Peyer's patch (tissue), 4 donors: ENCODE results near the gene ARMC2.

Experiments
- CTCF ChIP-seq, 6 experiments: fragments of 450-650 bp in 4 of 6; fragments of 200-600 bp in 2 of 6; sonication (generic) in 1 of 6; IDR thresholded peaks; one replicate each; pipeline ENCODE4 v1.5.1; 2017 to 2019; ENCODE audit warnings: antibody characterized with exemption in 6 of 6, mild to moderate bottlenecking in 3 of 6, moderate library complexity in 1 of 6
- POLR2A ChIP-seq, 2 donors: fragments of 450-650 bp; IDR thresholded peaks; one replicate each; pipeline ENCODE4 v1.5.1; 2017; ENCODE audit warnings: antibody characterized with exemption in 2 of 2, mild to moderate bottlenecking in 2 of 2, moderate library complexity in 2 of 2

- no peak for TF ChIP-seq CTCF (IDR thresholded peaks at IDR 0.05)
- no peak for TF ChIP-seq POLR2A (IDR thresholded peaks at IDR 0.05)
Observed at GRCh38 chr6:108862479-108863191, 14.4 kb downstream of the ARMC2 start.
